Measurements from ENCODE around the gene CDH4.

The CDH4 gene

DNA sequence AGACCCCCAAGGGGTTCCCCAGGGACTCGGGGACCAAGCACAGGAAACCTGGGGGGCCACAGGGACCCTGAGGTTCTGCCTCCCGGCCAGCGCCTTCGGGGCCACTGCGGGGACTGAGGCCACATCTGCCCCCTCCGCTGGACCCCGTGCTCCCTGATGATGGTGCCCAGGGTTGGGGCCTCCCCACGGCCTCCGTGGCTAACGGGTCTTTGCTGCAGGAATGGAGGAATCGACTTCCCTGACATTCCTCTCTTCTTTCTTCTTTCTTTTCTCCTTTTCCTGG is 483.4 kb downstream of the CDH4 start:
- ChIA-PET CTCF (no interaction called here), POLR2A (interaction anchor here (0.6 kb wide), 1 partner anchor 338 kb away, joined by 3 read pairs; no protein-coding TSS in a partner anchor)
- DNase-seq (ENCODE audit: low read depth, low spot score): no peak
- no peak overlapping the region for H3K4me3 ChIP-seq (ENCODE audit: low read depth, low read length)
- TF ChIP-seq, protein P1, sequence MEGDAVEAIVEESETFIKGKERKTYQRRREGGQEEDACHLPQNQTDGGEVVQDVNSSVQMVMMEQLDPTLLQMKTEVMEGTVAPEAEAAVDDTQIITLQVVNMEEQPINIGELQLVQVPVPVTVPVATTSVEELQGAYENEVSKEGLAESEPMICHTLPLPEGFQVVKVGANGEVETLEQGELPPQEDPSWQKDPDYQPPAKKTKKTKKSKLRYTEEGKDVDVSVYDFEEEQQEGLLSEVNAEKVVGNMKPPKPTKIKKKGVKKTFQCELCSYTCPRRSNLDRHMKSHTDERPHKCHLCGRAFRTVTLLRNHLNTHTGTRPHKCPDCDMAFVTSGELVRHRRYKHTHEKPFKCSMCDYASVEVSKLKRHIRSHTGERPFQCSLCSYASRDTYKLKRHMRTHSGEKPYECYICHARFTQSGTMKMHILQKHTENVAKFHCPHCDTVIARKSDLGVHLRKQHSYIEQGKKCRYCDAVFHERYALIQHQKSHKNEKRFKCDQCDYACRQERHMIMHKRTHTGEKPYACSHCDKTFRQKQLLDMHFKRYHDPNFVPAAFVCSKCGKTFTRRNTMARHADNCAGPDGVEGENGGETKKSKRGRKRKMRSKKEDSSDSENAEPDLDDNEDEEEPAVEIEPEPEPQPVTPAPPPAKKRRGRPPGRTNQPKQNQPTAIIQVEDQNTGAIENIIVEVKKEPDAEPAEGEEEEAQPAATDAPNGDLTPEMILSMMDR (IDR thresholded peaks at IDR 0.05; ENCODE audit: insufficient read depth, low read length, missing control alignments): no peak

DNA sequence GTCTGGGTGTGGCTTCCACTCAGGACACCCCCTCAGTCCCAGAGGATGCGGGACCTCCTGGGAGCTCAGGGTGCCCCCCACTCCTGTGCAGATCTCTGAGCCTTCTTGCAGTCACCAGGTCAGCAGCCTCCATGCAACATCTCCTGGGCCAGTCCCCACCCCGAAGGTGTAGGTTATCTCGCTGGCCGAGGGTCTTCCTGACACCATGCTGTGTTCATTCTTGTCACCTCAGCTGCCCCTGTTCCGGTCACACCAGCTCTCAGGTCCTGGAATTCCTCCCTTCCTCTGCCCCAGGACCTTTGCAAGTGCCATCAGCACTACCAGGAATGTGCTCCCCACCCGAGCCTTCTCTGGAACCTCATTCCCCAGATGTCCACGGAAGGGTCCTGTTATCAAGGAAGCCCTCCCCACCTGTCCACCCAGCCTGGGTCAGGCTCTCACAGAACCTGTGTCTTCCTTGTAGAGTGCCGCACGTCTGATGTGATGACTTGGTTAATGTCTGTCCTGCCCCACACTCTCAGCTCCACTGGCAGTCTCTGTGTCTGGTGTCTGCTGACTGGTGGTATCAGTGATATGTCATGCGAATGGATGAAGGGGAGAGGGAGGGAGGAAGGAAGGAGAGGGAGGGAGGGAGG is 484.1 kb downstream of the CDH4 start:
- ChIA-PET POLR2A (interaction anchor here (0.6 kb wide), 1 partner anchor 339 kb away, joined by 3 read pairs; no protein-coding TSS in a partner anchor), CTCF (no interaction called here)
- no peak overlapping the region for H3K4me3 ChIP-seq (ENCODE audit: low read depth, low read length)
- TF ChIP-seq, protein P1 (IDR thresholded peaks at IDR 0.05; ENCODE audit: insufficient read depth, low read length, missing control alignments): no peak
- no peak for DNase-seq (ENCODE audit: low read depth, low spot score)

DNA sequence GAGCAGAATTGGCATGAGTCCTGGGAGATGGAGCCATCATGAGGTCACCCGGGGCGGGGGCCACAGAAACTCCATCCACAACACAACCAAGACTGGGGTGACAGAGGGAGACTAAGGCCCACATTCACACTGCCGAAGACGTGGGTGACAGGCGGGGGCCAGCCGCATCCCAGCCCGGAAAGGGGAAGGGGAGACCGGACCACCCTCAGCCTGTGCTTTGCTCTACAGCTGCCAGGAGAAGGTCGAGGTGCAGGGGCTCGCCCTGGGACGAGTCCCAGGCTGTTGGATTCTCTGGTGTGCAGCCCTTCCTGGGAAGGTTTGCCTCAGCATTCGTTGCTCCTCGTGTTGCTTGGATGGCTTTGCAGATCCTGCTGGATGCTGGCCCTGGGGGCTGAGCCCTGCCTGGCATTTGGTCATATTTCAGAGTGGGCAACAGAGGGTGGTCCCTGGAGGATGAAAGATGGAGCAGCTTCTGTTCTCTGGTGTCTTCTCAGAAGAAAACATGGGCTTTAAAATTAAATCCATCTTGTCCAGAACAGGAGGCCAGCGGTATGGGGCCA is 484.8 kb downstream of the CDH4 start:
- ChIA-PET CTCF (no interaction called here), POLR2A (no interaction called here)
- TF ChIP-seq, protein P1 (IDR thresholded peaks at IDR 0.05; ENCODE audit: insufficient read depth, low read length, missing control alignments): no peak
- no peak overlapping the region for H3K4me3 ChIP-seq (ENCODE audit: low read depth, low read length)
- DNase-seq (ENCODE audit: low read depth, low spot score): no peak

DNA sequence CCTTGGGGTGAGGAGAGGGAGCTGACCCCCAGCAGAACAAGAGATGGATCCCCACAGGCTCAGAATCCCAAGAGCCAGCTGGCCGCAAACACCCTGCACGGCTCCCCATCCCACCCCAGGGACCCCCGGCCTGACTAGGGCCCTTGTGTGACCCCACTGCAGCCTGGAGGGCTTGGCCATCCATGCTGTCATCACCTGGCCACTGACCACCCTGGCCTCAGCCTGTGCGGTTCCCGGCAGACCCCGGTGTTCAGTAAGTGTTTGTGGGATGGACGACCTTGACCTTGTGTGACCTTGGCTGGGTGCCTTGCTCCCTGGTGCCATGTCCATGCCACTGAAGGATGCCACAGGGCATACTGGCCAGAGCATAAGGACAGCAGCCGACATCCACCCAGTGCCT is 485.3 kb downstream of the CDH4 start:
- TF ChIP-seq, protein P1 (IDR thresholded peaks at IDR 0.05; ENCODE audit: insufficient read depth, low read length, missing control alignments): no peak
- CTCF ChIA-PET: no interaction called here
- no peak for DNase-seq (ENCODE audit: low read depth, low spot score)
- no peak overlapping the region for H3K4me3 ChIP-seq (ENCODE audit: low read depth, low read length)
- POLR2A ChIA-PET: no interaction called here

DNA sequence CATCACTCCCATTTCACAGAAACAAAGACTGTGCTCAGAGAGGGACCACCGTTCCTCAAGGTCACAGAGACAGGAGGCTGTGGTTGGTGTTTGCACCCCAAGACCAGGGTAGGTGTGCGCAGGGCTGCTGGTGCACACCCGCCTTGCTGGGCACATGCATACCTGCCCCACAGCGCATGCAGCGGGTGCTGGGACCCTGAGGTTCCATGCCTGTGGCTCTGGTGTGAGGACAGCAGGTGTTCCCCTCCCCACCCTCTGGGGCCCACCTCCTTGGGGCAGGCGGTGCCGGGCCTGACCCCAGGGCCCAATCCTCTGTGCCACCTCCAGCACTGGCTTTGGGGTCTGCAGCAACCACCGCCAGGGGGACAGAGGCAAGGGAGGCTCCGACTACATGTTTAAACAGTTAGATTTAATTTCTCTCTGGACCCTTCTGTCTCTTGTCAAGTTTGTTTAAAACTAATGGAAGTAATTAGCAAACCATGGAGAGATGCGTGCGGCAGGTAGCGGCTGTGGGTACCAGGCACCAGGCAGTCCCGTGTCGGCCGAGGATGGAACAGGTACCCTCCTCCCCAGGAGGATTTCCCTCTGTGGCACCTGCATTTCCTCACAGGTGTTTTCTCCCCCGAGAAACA is 485.9 kb downstream of the CDH4 start:
- no peak overlapping the region for H3K4me3 ChIP-seq (ENCODE audit: low read depth, low read length)
- ChIA-PET POLR2A (no interaction called here), CTCF (no interaction called here)
- TF ChIP-seq, protein P1 (IDR thresholded peaks at IDR 0.05; ENCODE audit: insufficient read depth, low read length, missing control alignments): no peak
- no peak for DNase-seq (ENCODE audit: low read depth, low spot score)

DNA sequence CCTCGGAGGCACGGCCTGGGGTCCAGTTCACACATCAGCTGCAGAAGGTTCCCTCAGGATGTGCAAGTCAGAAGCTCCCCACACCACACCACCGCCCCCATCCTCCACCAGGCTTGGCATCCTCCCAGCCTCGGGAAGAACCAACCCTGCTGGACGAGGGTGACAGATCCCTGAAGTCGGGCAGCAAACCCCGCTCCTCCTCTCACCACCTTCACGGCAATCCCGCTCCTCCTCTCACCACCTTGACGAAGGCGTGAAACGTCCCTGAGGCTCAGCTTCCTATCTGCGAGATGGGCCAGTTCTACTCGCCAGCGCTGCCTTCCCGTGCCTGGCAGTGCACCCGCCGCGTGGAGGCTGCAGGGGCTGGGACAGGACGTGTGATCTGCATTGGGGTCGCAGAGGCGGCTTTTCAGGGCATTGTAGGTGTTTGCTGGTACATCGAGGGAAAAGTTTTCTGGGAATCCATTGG is 486.6 kb downstream of the CDH4 start:
- TF ChIP-seq, protein P1 (IDR thresholded peaks at IDR 0.05; ENCODE audit: insufficient read depth, low read length, missing control alignments): no peak
- ChIA-PET POLR2A (no interaction called here), CTCF (no interaction called here)
- H3K4me3 ChIP-seq (ENCODE audit: low read depth, low read length): no peak overlapping the region
- DNase-seq (ENCODE audit: low read depth, low spot score): no peak

Measured in AG04449 (cell line).